Bronchial epithelial cell (primary cell): ENCODE measurements around the gene UGT3A2. TPM values are rescaled to one million over a fixed set of nuclear protein-coding genes. Genes with fewer than 3 reads are reported as not detected.

Experiments
- DNase-seq: peaks from one replicate; pipeline ENCODE4 v3.0.0-alpha.2; 2010; ENCODE audit warnings: low read depth
- FAIRE-seq: peaks from 2 replicates; lab custom pipeline; 2011; peaks lifted over from hg19 to GRCh38; lab: Jason Lieb, UNC
- H3K27me3 ChIP-seq: 2 replicates; pipeline ENCODE4 v1.5.1; 2011; ENCODE audit warnings: low read length; ENCODE audit not compliant: control insufficient read depth, insufficient read depth
- H3K36me3 ChIP-seq: 2 replicates; pipeline ENCODE4 v1.5.1; 2011; ENCODE audit warnings: low read length; ENCODE audit not compliant: control insufficient read depth, insufficient read depth
- H3K4me3 ChIP-seq: 2 replicates; pipeline ENCODE4 v1.5.1; 2011; ENCODE audit warnings: mild to moderate bottlenecking, low read depth, low read length, control low read depth
- CTCF ChIP-seq: IDR thresholded peaks from 2 replicates; pipeline ENCODE4 v1.5.1; 2011; ENCODE audit warnings: mild to moderate bottlenecking, moderate library complexity, low read length, control low read depth, inconsistent platforms; ENCODE audit not compliant: insufficient read depth, severe bottlenecking
- total RNA-seq: library from RNA; depleted of rRNA; stranded (reverse); fragments of >200 nt; gene quantifications from 2 replicates; pipeline ENCODE4 v1.2.1, GENCODE V29; 2014

The UGT3A2 gene
- total RNA-seq, 1 donor from 2014 or later, result not detected

- H3K4me3 ChIP-seq, result no peak overlapping the region
- no peaks in the 10 kb centered on the region for H3K36me3 ChIP-seq
- no peak for TF ChIP-seq CTCF
- FAIRE-seq, result no peak
- H3K27me3 ChIP-seq, result no peaks in the 10 kb centered on the region
- no peak for DNase-seq
Measured at GRCh38 chr5:36049949-36050348, 16.7 kb downstream of the UGT3A2 start.

GRCh38 chr5:36047384-36048160, 19.1 kb downstream of the UGT3A2 start:
- no peak overlapping the region for H3K4me3 ChIP-seq
- no peaks in the 10 kb centered on the region for H3K36me3 ChIP-seq
- FAIRE-seq (no peak), DNase-seq (no peak)
- no peak for TF ChIP-seq CTCF
- no peaks in the 10 kb centered on the region for H3K27me3 ChIP-seq

GRCh38 chr5:36045895-36046294, 20.8 kb downstream of the UGT3A2 start:
- Histone ChIP-seq H3K4me3 (no peak overlapping the region), H3K36me3 (no peaks in the 10 kb centered on the region), H3K27me3 (no peaks in the 10 kb centered on the region)
- FAIRE-seq (no peak), DNase-seq (no peak)
- TF ChIP-seq CTCF, result no peak

- TF ChIP-seq CTCF, result no peak
- DNase-seq (no peak), FAIRE-seq (no peak)
- Histone ChIP-seq H3K36me3 (no peaks in the 10 kb centered on the region), H3K4me3 (no peak overlapping the region), H3K27me3 (no peaks in the 10 kb centered on the region)
Measured at GRCh38 chr5:36041537-36041845, 25.2 kb downstream of the UGT3A2 start.

- Histone ChIP-seq H3K36me3 (no peaks in the 10 kb centered on the region), H3K27me3 (no peaks in the 10 kb centered on the region), H3K4me3 (no peak overlapping the region)
- DNase-seq, result no peak
- TF ChIP-seq CTCF, result no peak
- FAIRE-seq, result no peak
Measured at GRCh38 chr5:36040651-36041536, 25.8 kb downstream of the UGT3A2 start.
